NCI-H2107 treated with DMSO at 0.1 percent for 48 hours (cell line): ENCODE results near the gene KRTAP12-3.
"Not testable (repeated sequence)": the region's sequence is repeated elsewhere in the genome, so short reads cannot be mapped to it uniquely, and the experiment has no call there.

Experiments
- DNase-seq: peaks from one replicate; lab custom pipeline; 2025; ENCODE audit not compliant: unreplicated experiment; lab: John Stamatoyannopoulos, UW

Gene KRTAP12-3

DNA sequence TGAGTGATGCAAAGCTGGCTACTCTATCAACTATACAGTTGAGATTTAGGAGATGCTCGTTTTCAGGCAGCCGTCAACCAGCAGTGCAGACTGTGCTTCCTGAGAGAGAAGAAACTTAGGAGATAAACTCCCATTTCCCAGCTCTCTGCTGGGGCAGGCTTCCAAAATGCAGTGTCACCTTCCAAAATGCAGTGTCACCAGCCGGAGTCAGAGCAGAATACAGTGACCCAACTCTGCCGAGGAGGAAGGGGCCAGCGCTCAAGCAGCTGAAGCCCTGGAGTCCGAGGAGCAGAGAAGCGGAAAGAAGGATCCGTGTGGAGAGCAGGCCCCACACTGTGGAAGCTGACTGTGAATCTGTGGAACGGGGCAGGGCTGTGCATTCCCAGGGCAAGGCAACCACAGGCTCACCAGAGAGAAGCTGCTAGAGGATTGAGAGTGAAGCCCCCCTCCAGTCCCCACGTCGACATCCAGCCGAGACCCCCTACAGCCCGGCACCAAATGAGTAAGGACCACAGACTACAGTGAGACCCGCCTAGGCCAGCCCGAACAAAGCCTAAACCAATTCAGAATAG lies 24.9 kb downstream of the KRTAP12-3 start:
- DNase-seq = no peak

DNA sequence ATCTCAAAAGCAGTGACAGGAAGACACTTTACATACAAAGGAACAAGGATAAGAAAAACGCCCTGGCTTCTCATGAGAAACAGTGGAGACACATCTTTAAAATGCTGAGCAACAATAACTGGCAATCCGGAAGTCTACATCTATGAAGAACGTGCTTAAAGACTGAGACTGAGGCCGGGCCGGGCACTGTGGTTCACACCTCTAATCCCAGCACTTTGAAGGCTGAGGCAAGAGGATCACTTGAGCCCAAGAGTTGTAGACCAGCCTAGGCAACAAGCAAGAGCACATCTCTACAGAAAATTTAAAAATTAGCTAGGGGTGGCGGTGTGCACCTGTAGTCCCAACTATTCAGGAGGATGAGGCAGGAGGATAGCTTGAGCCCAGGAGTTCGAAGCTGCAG lies 26.3 kb downstream of the KRTAP12-3 start:
- DNase-seq = no peak

DNA sequence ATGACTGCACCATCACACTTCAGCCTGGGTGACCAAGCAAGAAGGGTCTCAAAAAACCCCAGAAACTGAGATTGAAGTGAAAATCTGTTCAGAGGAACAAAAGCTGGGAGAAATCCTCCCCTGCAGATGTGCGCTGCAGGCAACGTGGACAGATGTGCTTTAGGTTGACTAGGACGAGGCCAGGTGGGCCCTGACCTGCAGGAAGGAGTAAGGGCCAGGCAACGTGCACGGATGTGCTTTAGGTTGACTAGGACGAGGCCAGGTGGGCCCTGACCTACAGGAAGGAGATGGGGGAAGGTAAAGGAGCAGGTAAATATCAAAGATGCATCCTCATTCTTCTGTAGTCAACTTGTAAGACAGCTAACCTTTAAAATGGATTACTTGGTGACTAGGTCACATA lies 26.8 kb downstream of the KRTAP12-3 start:
- no peak for DNase-seq

DNA sequence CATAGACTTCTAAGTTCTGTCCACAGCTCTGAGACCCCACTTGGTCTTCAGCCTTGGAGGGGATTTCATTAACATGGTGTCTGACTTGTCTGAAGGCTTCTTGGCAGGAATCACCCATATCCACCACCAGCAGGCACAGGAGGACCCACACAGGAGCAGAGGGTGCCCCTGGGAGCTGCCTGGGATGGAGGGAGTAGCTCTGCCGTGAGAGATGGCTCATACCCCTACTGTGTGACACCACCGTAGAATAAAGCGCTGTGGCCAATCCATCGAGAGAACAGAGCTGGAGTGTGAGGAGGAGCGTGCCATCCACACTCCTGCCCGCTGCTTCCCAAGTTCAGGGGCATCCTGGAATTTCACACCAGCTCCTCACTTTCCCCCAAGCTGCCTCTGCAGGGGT lies 27.3 kb downstream of the KRTAP12-3 start:
- not testable (repeated sequence) for DNase-seq

DNA sequence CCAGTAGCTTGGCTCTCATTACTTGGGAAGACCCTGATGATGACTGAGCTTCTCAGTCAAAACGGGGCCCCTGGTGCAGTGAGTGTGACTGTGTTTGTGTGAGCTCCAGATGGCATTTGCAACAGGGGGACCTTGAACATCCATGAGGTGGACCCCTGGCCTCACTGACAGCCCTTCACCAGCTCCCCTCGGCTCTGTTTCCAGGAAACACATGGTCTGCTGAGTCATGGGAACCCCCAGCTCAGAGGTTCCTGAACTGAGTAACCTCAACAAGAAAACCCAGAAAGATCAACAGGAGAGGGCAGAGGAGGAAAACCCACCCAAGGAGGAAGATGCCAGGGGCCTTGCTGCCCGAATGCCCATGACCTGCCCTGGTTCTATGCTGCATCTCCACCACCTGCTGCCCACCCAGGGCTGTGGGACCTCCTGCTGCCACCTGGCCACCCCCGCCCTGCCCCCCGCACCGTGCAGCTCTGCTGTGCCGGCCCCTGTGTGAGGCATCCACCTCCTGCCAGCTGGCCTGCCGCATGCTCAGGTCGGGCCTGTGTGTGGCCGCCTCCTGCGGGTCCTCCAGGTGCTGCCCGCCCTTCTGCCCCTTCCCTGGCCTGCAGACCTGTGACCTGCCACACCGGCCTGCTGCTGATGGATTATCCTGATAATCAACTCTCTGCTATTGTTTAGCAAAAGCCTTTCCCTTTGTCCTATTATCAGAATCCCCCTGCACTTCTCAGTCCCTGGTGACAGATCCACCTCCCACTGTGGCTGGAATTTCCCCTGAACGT lies 28.5 kb downstream of the KRTAP12-3 start:
- DNase-seq = no peak

GRCh38 chr21:44686843-44687561 lies 29.3 kb downstream of the KRTAP12-3 start:
- DNase-seq = peak; percentile 46

DNA sequence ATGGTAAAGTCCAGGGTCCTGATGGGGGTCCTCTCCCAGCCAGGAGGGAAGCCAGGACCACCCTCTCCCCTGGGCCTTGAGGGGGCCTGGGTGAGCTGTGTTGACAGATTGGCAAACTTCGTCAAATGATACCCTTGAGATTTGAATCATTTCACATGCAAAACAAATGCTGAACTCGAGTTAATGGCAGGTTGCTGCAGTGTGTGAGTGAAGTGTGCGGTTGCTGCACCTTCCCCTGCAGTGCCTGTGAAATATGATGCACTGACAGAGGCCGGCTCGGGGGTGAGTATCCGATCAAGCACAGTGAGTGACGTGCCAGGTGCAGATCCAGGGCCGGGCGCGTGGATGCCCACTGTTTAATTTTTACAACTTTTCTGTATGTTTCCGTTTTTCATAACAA lies 29.9 kb downstream of the KRTAP12-3 start:
- DNase-seq = peak; percentile 88

DNA sequence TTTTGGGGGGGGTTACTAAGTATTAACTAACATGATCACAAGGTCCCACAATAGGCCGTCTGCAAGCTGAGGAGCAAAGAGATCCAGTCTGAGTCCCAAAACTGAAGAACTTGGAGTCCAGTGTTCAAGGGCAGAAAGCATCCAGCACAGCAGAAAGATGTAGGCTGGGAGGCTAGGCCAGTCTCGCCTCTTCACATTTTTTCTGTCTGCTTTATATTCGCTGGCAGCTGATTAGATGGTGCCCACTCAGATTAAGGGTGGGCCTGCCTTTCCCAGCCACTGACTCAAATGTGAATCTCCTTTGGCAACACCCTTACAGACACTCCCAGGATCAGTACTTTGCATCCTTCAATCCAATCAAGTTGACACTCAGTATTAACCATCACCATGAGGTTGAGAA lies 32.0 kb downstream of the KRTAP12-3 start:
- DNase-seq = not testable (repeated sequence)

DNA sequence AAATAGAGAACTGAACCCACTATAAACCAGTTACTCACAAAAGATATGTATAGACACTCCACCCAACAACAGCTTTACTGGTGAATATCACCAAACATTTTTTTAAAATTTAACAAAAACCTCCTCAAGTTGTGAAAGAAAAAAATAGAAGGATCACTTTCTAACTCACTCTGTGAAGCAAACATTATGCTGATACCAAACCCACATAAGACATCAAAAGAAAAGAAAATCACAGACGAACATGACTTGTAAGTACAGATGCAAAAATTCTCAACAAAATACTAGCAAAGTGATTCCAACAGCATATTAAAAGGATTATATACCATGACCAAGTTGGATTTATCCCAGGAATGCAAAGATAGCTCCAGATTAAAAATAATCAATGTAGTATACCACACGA lies 34.0 kb downstream of the KRTAP12-3 start:
- DNase-seq = no peak

DNA sequence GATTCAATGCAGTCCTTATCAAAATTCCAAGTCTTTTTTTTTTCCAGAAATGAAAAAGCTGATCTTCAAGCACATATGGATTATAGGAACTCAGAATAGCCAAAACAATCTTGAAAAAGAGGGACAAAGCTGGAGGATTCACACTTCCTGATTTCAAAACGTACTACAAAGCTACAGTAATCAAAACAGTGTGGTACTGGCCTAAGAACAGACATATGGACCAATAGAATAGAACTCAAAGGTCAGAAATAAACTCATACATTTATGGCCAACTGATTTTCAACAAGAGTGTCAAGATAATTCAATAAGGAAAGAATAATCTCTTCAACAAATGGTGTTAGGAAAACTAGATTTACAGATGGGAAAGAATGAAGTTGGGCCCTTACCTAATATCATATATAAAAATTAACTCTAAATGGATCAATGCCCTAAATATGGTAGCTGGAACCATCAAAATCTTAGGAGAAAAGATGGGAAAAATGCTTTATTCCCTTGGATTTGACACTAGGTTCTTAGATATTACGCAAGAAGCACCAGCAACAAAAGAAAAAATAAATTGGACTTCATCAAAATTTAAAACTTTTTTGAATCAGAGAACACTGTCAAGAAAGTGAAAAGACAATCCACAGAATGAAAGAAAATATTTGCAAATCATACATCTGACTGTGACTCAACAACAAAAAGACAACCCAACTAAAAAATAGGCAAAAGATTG lies 35.2 kb downstream of the KRTAP12-3 start:
- DNase-seq = no peak

- DNase-seq = no peak
These were observed 37.0 kb downstream of the KRTAP12-3 start for GRCh38 chr21:44694776-44695175.

DNA sequence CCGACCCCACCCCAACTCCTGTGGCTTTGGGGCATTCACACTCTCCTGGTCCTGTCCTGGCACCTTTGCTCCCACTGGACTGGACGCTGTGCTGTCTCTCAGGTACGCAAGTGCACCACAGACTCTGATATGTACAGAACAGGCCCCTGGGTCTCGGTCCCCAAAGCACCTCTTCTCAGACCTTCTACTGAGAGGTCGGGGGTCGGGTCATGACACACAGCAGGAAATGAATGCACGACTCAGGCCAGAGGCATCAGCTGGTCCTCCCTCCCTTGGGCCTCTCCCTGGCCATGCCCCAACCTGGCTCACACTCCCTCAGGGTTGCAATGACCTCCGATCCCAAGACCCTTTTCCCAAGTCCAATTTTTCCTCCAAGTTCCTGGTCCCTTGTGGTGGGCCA lies 37.5 kb downstream of the KRTAP12-3 start:
- DNase-seq = no peak

GRCh38 chr21:44695641-44696040 lies 37.9 kb downstream of the KRTAP12-3 start:
- no peak for DNase-seq

- DNase-seq = no peak
These were observed 38.8 kb downstream of the KRTAP12-3 start for GRCh38 chr21:44696572-44696971.

DNA sequence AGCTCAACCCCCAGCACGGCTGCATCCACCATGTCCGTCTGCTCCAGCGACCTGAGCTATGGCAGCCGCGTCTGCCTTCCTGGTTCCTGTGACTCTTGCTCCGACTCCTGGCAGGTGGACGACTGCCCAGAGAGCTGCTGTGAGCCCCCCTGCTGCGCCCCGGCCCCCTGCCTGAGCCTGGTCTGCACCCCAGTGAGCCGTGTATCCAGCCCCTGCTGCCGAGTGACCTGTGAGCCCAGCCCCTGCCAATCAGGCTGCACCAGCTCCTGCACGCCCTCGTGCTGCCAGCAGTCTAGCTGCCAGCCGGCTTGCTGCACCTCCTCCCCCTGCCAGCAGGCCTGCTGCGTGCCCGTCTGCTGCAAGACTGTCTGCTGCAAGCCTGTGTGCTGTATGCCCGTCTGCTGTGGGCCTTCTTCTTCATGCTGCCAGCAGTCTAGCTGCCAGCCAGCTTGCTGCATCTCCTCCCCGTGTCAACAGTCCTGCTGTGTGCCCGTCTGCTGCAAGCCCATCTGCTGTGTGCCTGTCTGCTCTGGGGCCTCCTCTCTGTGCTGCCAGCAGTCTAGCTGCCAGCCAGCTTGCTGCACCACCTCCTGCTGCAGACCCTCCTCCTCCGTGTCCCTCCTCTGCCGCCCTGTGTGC lies 39.6 kb downstream of the KRTAP12-3 start, which contains the start of gene KRTAP10-12:
Gene KRTAP10-12 (plus strand): TSS at position 1 of the 639 bp plus-strand sequence. CDS start 30 bp downstream, at position 31.
- not testable (repeated sequence) for DNase-seq

GRCh38 chr21:44697811-44698734 lies 40.3 kb downstream of the KRTAP12-3 start:
- DNase-seq = no peak

- no peak for DNase-seq
These were observed 41.8 kb downstream of the KRTAP12-3 start for GRCh38 chr21:44699502-44700001.

GRCh38 chr21:44700101-44701022 lies 42.6 kb downstream of the KRTAP12-3 start:
- DNase-seq = no peak

GRCh38 chr21:44701023-44701400 lies 43.3 kb downstream of the KRTAP12-3 start:
- no peak for DNase-seq
